Activated CD8-positive, alpha-beta T cell treated with anti-CD3 and anti-CD28 coated beads, Interleukin-2, amount 10 ng/mL, durations not matched to agents 7 days and 5 days (primary cell): ENCODE results near the gene XPR1. TPM values are rescaled to one million over a fixed set of nuclear protein-coding genes. Genes with fewer than 3 reads are reported as not detected.
A peak's percentile ranks its signal among the peaks of the same experiment; 100 is the strongest.

Experiments used
- ATAC-seq: fragments of 150-1000 bp; cut with Tn5 transposase; one replicate; pipeline ENCODE4 v1.10.0; 2021; ENCODE audit warnings: moderate library complexity
- CTCF ChIA-PET: fragments of 350-600 bp; sonication (Branson Sonifier 250); formaldehyde crosslinking; loops from one replicate; lab custom pipeline; 2021; ENCODE audit warnings: antibody characterized with exemption; lab: Charles Lee
- POLR2A ChIA-PET: fragments of 350-600 bp; sonication (Branson Sonifier 250); formaldehyde crosslinking; loops from one replicate; lab custom pipeline; 2021; ENCODE audit warnings: antibody characterized with exemption; lab: Charles Lee
- DNase-seq: peaks from one replicate; pipeline ENCODE4 v3.0.0-alpha.2; 2020
- H3K27ac Mint-ChIP-seq: one replicate; pipeline ENCODE4 v1.8.0; 2021; ENCODE audit warnings: mild to moderate bottlenecking, mixed read lengths
- H3K27me3 Mint-ChIP-seq: one replicate; pipeline ENCODE4 v1.8.0; 2021; ENCODE audit warnings: low read depth, mixed read lengths
- H3K36me3 Mint-ChIP-seq: one replicate; pipeline ENCODE4 v1.8.0; 2021; ENCODE audit warnings: low read depth, mixed read lengths
- H3K4me1 Mint-ChIP-seq: one replicate; pipeline ENCODE4 v1.8.0; 2021; ENCODE audit warnings: low read depth, mixed read lengths
- H3K4me3 Mint-ChIP-seq: one replicate; pipeline ENCODE4 v1.8.0; 2021; ENCODE audit warnings: mild to moderate bottlenecking, mixed read lengths
- H3K9me3 Mint-ChIP-seq: one replicate; pipeline ENCODE4 v1.8.0; 2022; ENCODE audit warnings: mixed read lengths; ENCODE audit not compliant: insufficient read depth
- total RNA-seq, 2 experiments: library from RNA; stranded (reverse); gene quantifications; one replicate each; pipeline ENCODE4 v1.2.3, GENCODE V29; 2021

The XPR1 gene
- total RNA-seq, 2 experiments from 2014 or later, result 17.7 to 20.9 TPM

- DNase-seq (no peak), ATAC-seq (no peak)
- CTCF ChIA-PET, result no interaction called here
- Mint-ChIP-seq H3K36me3 (no peaks in the 10 kb centered on the region), H3K27ac (no peak overlapping the region), H3K4me1 (peaks cover 13% of the 10 kb centered on the region), H3K9me3 (no peaks in the 10 kb centered on the region), H3K4me3 (no peak overlapping the region), H3K27me3 (no peaks in the 10 kb centered on the region)
- POLR2A ChIA-PET, result no interaction called here
These were observed 297.6 kb downstream of the XPR1 start for GRCh38 chr1:180929389-180929788.

- ChIA-PET CTCF (interaction anchor here (0.7 kb wide), 1 partner anchor 12 kb away, joined by 4 read pairs; no protein-coding TSS in a partner anchor), POLR2A (interaction anchor here (0.6 kb wide), 1 partner anchor 91 kb away, joined by 3 read pairs; no protein-coding TSS in a partner anchor)
- H3K27ac Mint-ChIP-seq, result no peak overlapping the region
- H3K4me1 Mint-ChIP-seq, result peaks cover 19% of the 10 kb centered on the region
- H3K4me3 Mint-ChIP-seq, result no peak overlapping the region
- H3K27me3 Mint-ChIP-seq, result no peaks in the 10 kb centered on the region
- H3K9me3 Mint-ChIP-seq, result no peaks in the 10 kb centered on the region
- H3K36me3 Mint-ChIP-seq, result no peaks in the 10 kb centered on the region
- no peak for DNase-seq
- ATAC-seq, result no peak
These were observed 298.9 kb downstream of the XPR1 start for GRCh38 chr1:180930687-180931086.

GRCh38 chr1:180931529-180931928, 299.7 kb downstream of the XPR1 start:
- Mint-ChIP-seq H3K4me3 (no peak overlapping the region), H3K4me1 (peaks cover 14% of the 10 kb centered on the region), H3K27me3 (no peaks in the 10 kb centered on the region), H3K36me3 (no peaks in the 10 kb centered on the region), H3K27ac (no peak overlapping the region), H3K9me3 (no peaks in the 10 kb centered on the region)
- ChIA-PET CTCF (no interaction called here), POLR2A (no interaction called here)
- DNase-seq (no peak), ATAC-seq (no peak)

- ChIA-PET CTCF (no interaction called here), POLR2A (no interaction called here)
- Mint-ChIP-seq H3K36me3 (no peaks in the 10 kb centered on the region), H3K27ac (no peak overlapping the region), H3K4me3 (no peak overlapping the region), H3K27me3 (no peaks in the 10 kb centered on the region), H3K4me1 (peaks cover 10% of the 10 kb centered on the region), H3K9me3 (no peaks in the 10 kb centered on the region)
- DNase-seq (no peak), ATAC-seq (no peak)
These were observed 300.6 kb downstream of the XPR1 start for GRCh38 chr1:180932378-180932777.

- CTCF ChIA-PET, result no interaction called here
- H3K36me3 Mint-ChIP-seq, result no peaks in the 10 kb centered on the region
- no peak for ATAC-seq
- H3K9me3 Mint-ChIP-seq, result no peaks in the 10 kb centered on the region
- H3K27me3 Mint-ChIP-seq, result no peaks in the 10 kb centered on the region
- no peak for DNase-seq
- POLR2A ChIA-PET, result no interaction called here
- no peak overlapping the region for H3K27ac Mint-ChIP-seq
- H3K4me3 Mint-ChIP-seq, result no peak overlapping the region
- peaks cover 16% of the 10 kb centered on the region for H3K4me1 Mint-ChIP-seq
These were observed 301.3 kb downstream of the XPR1 start for GRCh38 chr1:180933141-180933540.

- Mint-ChIP-seq H3K27ac (no peak overlapping the region), H3K4me1 (peaks cover 19% of the 10 kb centered on the region), H3K9me3 (no peaks in the 10 kb centered on the region), H3K4me3 (no peak overlapping the region), H3K36me3 (no peaks in the 10 kb centered on the region), H3K27me3 (no peaks in the 10 kb centered on the region)
- ChIA-PET POLR2A (interaction anchor here (0.6 kb wide), 1 partner anchor 121 kb away, joined by 4 read pairs; no protein-coding TSS in a partner anchor), CTCF (no interaction called here)
- no peak for ATAC-seq
- DNase-seq, result no peak
These were observed 302.7 kb downstream of the XPR1 start for GRCh38 chr1:180934563-180934962.

GRCh38 chr1:180935326-180936109, 303.7 kb downstream of the XPR1 start:
- H3K27me3 Mint-ChIP-seq, result no peaks in the 10 kb centered on the region
- no peak overlapping the region for H3K27ac Mint-ChIP-seq
- peaks cover 19% of the 10 kb centered on the region for H3K4me1 Mint-ChIP-seq
- H3K9me3 Mint-ChIP-seq, result no peaks in the 10 kb centered on the region
- no peak overlapping the region for H3K4me3 Mint-ChIP-seq
- DNase-seq, result no peak
- CTCF ChIA-PET, result no interaction called here
- POLR2A ChIA-PET, result no interaction called here
- H3K36me3 Mint-ChIP-seq, result no peaks in the 10 kb centered on the region
- no peak for ATAC-seq

GRCh38 chr1:180936110-180937011, 304.5 kb downstream of the XPR1 start:
- Mint-ChIP-seq H3K27ac (no peak overlapping the region), H3K4me3 (no peak overlapping the region), H3K27me3 (no peaks in the 10 kb centered on the region), H3K9me3 (no peaks in the 10 kb centered on the region), H3K36me3 (no peaks in the 10 kb centered on the region), H3K4me1 (peaks cover 19% of the 10 kb centered on the region)
- DNase-seq (no peak), ATAC-seq (no peak)
- ChIA-PET POLR2A (no interaction called here), CTCF (no interaction called here)

- no peaks in the 10 kb centered on the region for H3K36me3 Mint-ChIP-seq
- ChIA-PET CTCF (no interaction called here), POLR2A (no interaction called here)
- DNase-seq (no peak), ATAC-seq (no peak)
- no peaks in the 10 kb centered on the region for H3K9me3 Mint-ChIP-seq
- H3K4me3 Mint-ChIP-seq, result no peak overlapping the region
- no peaks in the 10 kb centered on the region for H3K27me3 Mint-ChIP-seq
- no peak overlapping the region for H3K27ac Mint-ChIP-seq
- peaks cover 19% of the 10 kb centered on the region for H3K4me1 Mint-ChIP-seq
These were observed 305.2 kb downstream of the XPR1 start for GRCh38 chr1:180937012-180937372.

- POLR2A ChIA-PET, result interaction anchor here (0.9 kb wide), 1 partner anchor 56 kb away, joined by 3 read pairs; no protein-coding TSS in a partner anchor
- H3K27me3 Mint-ChIP-seq, result no peaks in the 10 kb centered on the region
- no peaks in the 10 kb centered on the region for H3K36me3 Mint-ChIP-seq
- H3K4me3 Mint-ChIP-seq, result no peak overlapping the region
- H3K9me3 Mint-ChIP-seq, result no peaks in the 10 kb centered on the region
- DNase-seq, result no peak
- H3K27ac Mint-ChIP-seq, result peak overlapping the region; percentile 52
- H3K4me1 Mint-ChIP-seq, result peaks cover 19% of the 10 kb centered on the region
- CTCF ChIA-PET, result interaction anchor here (1.5 kb wide), 1 partner anchor 56 kb away, joined by 4 read pairs; no protein-coding TSS in a partner anchor
- no peak for ATAC-seq
These were observed 305.9 kb downstream of the XPR1 start for GRCh38 chr1:180937624-180938225.

- no peak for ATAC-seq
- ChIA-PET CTCF (interaction anchor here (1.5 kb wide), 1 partner anchor 57 kb away, joined by 4 read pairs; no protein-coding TSS in a partner anchor), POLR2A (no interaction called here)
- no peak overlapping the region for H3K4me3 Mint-ChIP-seq
- H3K36me3 Mint-ChIP-seq, result no peaks in the 10 kb centered on the region
- H3K27me3 Mint-ChIP-seq, result no peaks in the 10 kb centered on the region
- H3K27ac Mint-ChIP-seq, result no peak overlapping the region
- H3K9me3 Mint-ChIP-seq, result no peaks in the 10 kb centered on the region
- DNase-seq, result no peak
- H3K4me1 Mint-ChIP-seq, result peaks cover 18% of the 10 kb centered on the region
These were observed 307.4 kb downstream of the XPR1 start for GRCh38 chr1:180939073-180939710.
